Natural killer cell (primary cell): Measurements from ENCODE around the gene NOXA1. TPM values are rescaled to one million over a fixed set of nuclear protein-coding genes. Genes with fewer than 3 reads are reported as not detected.

Source experiments
- ATAC-seq, 3 donors: fragments of 150-1000 bp in 2 of 3; fragments of 200-7000 bp in 1 of 3; cut with Tn5 transposase; 1 replicate in 1 of 3; 2 replicates in 2 of 3; pipeline ENCODE4 v1.10.0; 2021; ENCODE audit warnings: mild to moderate bottlenecking in 2 of 3, moderate library complexity in 2 of 3
- DNase-seq, 2 donors: peaks; one replicate each; pipeline versions ENCODE4 v3.0.0 to v3.0.0-alpha.2; 2013 to 2021; ENCODE audit warnings: mixed read lengths in 1 of 2
- H3K27ac ChIP-seq: one replicate; pipeline ENCODE4 v1.5.1; 2013; ENCODE audit warnings: mild to moderate bottlenecking, low read length
- H3K27me3 ChIP-seq: one replicate; pipeline ENCODE4 v1.6.1; 2013; ENCODE audit warnings: low read length; ENCODE audit not compliant: control insufficient read depth, insufficient read depth
- H3K36me3 ChIP-seq: one replicate; pipeline ENCODE4 v1.6.1; 2013; ENCODE audit warnings: low read length; ENCODE audit not compliant: control insufficient read depth, insufficient read depth
- H3K4me1 ChIP-seq: one replicate; pipeline ENCODE4 v1.6.1; 2013; ENCODE audit warnings: low read length; ENCODE audit not compliant: control insufficient read depth, insufficient read depth
- H3K4me3 ChIP-seq: one replicate; pipeline ENCODE4 v1.5.1; 2013; ENCODE audit warnings: low read length
- H3K9me3 ChIP-seq: one replicate; pipeline ENCODE4 v1.6.1; 2013; ENCODE audit warnings: low read length; ENCODE audit not compliant: control insufficient read depth, insufficient read depth
- H3K27ac Mint-ChIP-seq, 2 donors: one replicate each; pipeline ENCODE4 v1.8.0; 2022; ENCODE audit warnings: mild to moderate bottlenecking in 2 of 2, mixed read lengths in 2 of 2, moderate library complexity in 1 of 2
- H3K27me3 Mint-ChIP-seq, 2 donors: one replicate each; pipeline ENCODE4 v1.8.0; 2022; ENCODE audit warnings: low read depth in 2 of 2, mixed read lengths in 2 of 2
- H3K36me3 Mint-ChIP-seq: one replicate; pipeline ENCODE4 v1.8.0; 2022; ENCODE audit warnings: mixed read lengths
- H3K4me1 Mint-ChIP-seq, 2 donors: one replicate each; pipeline ENCODE4 v1.8.0; 2022; ENCODE audit warnings: mixed read lengths in 2 of 2
- H3K4me3 Mint-ChIP-seq: one replicate; pipeline ENCODE4 v1.8.0; 2022; ENCODE audit warnings: mild to moderate bottlenecking, moderate library complexity, mixed read lengths
- H3K9me3 Mint-ChIP-seq, 2 donors: one replicate each; pipeline ENCODE4 v1.8.0; 2022; ENCODE audit warnings: mixed read lengths in 2 of 2
- WGBS: methylation state at CpG from one replicate; pipeline ENCODE4 v1.1.7; 2013; ENCODE audit warnings: missing lambda C conversion rate; ENCODE audit not compliant: insufficient coverage; 5-methylcytosine and 5-hydroxymethylcytosine counted together
- intact Hi-C: fragments of 100-400 bp; cut with micrococcal nuclease; formaldehyde crosslinking; loops from one replicate; pipeline ENCODE4 v1.14.2; 2022
- total RNA-seq, 4 donors: library from RNA; stranded (reverse); fragments of 120-200 nt in 1 of 4; gene quantifications; one replicate each; pipeline versions ENCODE4 v1.2.3 to v1.2.4, GENCODE V29; 2013 to 2022
- TF ChIP-seq, protein P1 (sequence below): fragments of 200-600 bp; IDR thresholded peaks from one replicate; pipeline ENCODE4 v1.8.0; 2022; ENCODE audit warnings: antibody characterized with exemption

NOXA1 gene
- total RNA-seq, 3 donors from 2014 or later (not counting 1 experiment from before 2014, with no cell fraction given): 4.7 to 10.0 (median 7.7) TPM

- Mint-ChIP-seq H3K27ac (no peak overlapping the region), H3K9me3 (no peaks in the 10 kb centered on the region), H3K36me3 (no peaks in the 10 kb centered on the region), H3K27me3 (no peaks in the 10 kb centered on the region), H3K4me1 (no peaks in the 10 kb centered on the region), H3K4me3 (no peak overlapping the region)
- H3K9me3 ChIP-seq: no peaks in the 10 kb centered on the region
- WGBS: 85% methylated on average over 20 of the region's 20 CpGs
- H3K27me3 ChIP-seq: no peaks in the 10 kb centered on the region
- H3K36me3 ChIP-seq: no peaks in the 10 kb centered on the region
- intact Hi-C loops: no loop called here
- DNase-seq (no peak), ATAC-seq (no peak)
- H3K27ac ChIP-seq: no peak overlapping the region
- H3K4me3 ChIP-seq: no peak overlapping the region
- TF ChIP-seq, protein P1, sequence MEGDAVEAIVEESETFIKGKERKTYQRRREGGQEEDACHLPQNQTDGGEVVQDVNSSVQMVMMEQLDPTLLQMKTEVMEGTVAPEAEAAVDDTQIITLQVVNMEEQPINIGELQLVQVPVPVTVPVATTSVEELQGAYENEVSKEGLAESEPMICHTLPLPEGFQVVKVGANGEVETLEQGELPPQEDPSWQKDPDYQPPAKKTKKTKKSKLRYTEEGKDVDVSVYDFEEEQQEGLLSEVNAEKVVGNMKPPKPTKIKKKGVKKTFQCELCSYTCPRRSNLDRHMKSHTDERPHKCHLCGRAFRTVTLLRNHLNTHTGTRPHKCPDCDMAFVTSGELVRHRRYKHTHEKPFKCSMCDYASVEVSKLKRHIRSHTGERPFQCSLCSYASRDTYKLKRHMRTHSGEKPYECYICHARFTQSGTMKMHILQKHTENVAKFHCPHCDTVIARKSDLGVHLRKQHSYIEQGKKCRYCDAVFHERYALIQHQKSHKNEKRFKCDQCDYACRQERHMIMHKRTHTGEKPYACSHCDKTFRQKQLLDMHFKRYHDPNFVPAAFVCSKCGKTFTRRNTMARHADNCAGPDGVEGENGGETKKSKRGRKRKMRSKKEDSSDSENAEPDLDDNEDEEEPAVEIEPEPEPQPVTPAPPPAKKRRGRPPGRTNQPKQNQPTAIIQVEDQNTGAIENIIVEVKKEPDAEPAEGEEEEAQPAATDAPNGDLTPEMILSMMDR: no peak
- H3K4me1 ChIP-seq: peaks cover 29% of the 10 kb centered on the region
Measured at GRCh38 chr9:137432687-137433348, 9.6 kb downstream of the NOXA1 start.

- Mint-ChIP-seq H3K4me1 (no peaks in the 10 kb centered on the region), H3K27ac (no peak overlapping the region), H3K27me3 (no peaks in the 10 kb centered on the region), H3K36me3 (no peaks in the 10 kb centered on the region), H3K9me3 (no peaks in the 10 kb centered on the region), H3K4me3 (no peak overlapping the region)
- 86% methylated on average over 19 of the region's 19 CpGs for WGBS
- intact Hi-C loops: no loop called here
- Histone ChIP-seq H3K27me3 (no peaks in the 10 kb centered on the region), H3K9me3 (no peaks in the 10 kb centered on the region), H3K4me3 (no peak overlapping the region), H3K27ac (no peak overlapping the region), H3K36me3 (no peaks in the 10 kb centered on the region), H3K4me1 (peaks cover 29% of the 10 kb centered on the region)
- no peak for DNase-seq
- TF ChIP-seq, protein P1: no peak
- no peak for ATAC-seq
Measured at GRCh38 chr9:137433349-137433915, 10.2 kb downstream of the NOXA1 start.

- Histone ChIP-seq H3K36me3 (no peaks in the 10 kb centered on the region), H3K27ac (no peak overlapping the region), H3K9me3 (no peaks in the 10 kb centered on the region), H3K27me3 (no peaks in the 10 kb centered on the region), H3K4me3 (no peak overlapping the region), H3K4me1 (peaks cover 29% of the 10 kb centered on the region)
- Mint-ChIP-seq H3K27ac (no peak overlapping the region), H3K27me3 (no peaks in the 10 kb centered on the region), H3K9me3 (no peaks in the 10 kb centered on the region), H3K4me3 (no peak overlapping the region), H3K36me3 (no peaks in the 10 kb centered on the region), H3K4me1 (no peaks in the 10 kb centered on the region)
- ATAC-seq: no peak
- intact Hi-C loops: no loop called here
- no peak for DNase-seq
- WGBS: 91% methylated on average over 26 of the region's 26 CpGs
- TF ChIP-seq, protein P1: no peak
Measured at GRCh38 chr9:137433916-137434431, 10.8 kb downstream of the NOXA1 start.
